HG03139 (cell line): ENCODE measurements around the gene RYR1.
"Not testable (repeated sequence)": the region's sequence is repeated elsewhere in the genome, so short reads cannot be mapped to it uniquely, and the experiment has no call there.

ENCODE experiments used
- ATAC-seq: cut with Tn5 transposase; IDR thresholded peaks from one replicate; pipeline ENCODE4 v1.9.1; 2021; ENCODE audit not compliant: unreplicated experiment

The RYR1 gene

DNA sequence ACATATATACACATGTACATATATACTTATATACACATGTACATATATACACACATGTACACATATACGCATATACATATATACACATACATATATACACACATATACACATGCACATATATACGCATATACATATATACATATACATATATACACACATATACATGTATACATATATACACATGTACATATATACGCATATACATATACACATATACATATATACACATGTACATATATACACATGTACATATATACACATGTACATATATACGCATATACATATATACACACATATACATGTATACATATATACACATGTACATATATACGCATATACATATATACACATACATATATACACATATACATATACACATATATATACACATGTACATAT, 169.4 kb downstream of the RYR1 start:
- ATAC-seq = not testable (repeated sequence)

DNA sequence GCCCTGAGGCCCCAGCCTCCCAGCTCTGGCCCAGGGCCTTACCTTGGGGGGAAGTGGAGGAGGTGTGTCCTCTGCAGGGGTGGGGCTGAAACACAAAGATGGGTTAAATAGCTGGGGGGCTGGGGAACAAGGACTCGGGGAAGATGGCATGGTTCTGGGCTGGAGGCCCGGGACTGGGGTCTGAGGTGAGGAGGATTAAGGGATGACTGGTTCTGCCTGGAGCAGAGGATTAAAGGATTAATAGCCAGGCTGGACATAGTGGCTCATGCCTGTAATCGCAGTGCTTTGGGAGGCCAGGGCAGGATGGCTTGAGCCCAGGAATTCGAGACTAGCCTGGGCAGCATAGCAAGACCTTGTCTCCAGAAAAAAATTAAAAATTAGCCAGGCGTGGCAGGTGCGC, 172.6 kb downstream of the RYR1 start:
- ATAC-seq = no peak

DNA sequence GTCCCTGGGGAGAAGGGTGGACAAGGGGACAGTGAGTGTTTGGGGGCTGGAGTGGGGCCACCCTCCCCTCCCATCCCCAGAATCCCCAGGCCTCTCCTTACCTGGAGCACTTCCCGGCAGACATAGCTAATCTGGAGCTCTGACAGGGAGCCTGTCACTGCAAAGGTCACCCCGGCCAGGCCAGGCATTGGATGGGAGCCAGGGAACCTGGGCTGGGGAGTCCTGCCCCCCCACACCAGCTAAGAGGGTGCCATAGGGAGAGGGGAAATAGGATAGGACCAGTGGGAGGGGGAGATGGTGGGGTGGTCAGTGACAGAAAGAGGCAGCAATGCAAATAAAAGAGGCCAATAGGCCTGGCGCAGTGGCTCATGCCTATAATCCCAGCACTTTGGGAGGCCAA, 180.8 kb downstream of the RYR1 start:
- no peak for ATAC-seq

DNA sequence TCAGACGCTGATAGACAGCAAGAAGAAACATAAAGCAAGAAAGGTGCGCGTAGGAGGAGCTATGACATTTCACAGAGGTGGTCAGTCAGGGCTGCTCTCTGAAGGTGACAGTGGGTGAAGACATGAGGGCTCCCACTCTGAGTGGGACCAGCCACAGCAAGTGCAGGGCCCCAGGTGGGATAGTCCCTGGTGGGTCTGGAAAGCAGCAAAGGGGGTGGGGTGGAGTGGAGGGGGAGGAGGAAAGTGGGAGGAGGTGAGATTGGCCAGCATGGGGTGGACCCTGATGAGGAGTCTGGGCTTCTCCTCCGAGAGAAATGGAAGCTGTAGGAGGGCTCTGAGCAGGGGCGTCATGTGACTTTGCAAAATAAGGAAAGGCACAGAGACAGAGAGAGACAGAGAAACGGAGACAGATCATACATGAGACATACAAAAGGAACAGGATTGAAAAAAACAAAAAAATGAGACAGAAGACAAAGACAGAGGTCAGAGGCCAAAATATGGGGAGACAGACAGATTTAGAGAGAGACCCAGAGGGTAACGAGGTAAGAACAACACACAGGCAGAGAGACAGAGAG, 181.6 kb downstream of the RYR1 start:
- ATAC-seq = no peak

DNA sequence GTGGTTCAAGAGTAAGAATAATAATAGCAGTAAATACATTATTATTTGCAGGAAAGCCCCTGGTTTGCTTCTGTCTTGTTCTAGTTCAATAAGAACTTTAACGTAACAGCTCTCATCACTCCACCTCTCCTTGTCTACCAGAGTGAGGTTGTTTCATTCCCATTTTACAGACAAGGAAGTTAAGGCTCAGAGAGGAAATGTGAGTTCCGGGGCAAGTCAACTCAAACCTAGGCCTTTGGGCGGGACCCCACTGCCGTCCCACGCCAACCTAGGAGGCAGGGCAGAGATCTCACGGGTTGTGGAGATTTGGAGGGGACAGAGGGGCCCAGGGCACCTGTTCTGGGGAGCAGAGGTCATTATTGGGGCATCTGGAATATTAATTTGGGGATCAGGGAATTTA, 182.8 kb downstream of the RYR1 start:
- ATAC-seq = no peak

DNA sequence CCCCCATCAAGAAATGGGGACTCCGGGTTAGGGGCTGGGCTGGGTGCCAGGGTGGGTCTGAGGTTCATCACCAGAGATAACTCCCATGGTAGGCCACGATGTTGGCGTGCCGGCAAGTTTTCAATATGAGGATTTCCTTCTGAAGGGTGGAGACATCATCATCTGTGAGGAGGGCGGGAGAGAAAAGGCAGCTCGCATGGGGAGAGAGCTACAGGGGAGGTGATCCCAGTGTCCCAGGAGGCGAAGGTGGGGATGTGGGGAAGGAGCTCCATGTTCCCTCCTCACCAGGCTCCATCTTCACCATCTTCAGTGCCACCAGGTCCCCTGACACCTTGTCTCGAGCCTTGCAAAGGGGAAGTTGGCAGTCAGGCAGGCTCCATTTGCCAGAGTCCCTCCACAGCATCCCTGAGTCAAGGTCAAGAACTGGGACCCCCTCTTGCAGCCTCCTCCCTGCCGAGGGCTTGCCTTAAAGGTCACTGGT, 183.8 kb downstream of the RYR1 start:
- no peak for ATAC-seq

DNA sequence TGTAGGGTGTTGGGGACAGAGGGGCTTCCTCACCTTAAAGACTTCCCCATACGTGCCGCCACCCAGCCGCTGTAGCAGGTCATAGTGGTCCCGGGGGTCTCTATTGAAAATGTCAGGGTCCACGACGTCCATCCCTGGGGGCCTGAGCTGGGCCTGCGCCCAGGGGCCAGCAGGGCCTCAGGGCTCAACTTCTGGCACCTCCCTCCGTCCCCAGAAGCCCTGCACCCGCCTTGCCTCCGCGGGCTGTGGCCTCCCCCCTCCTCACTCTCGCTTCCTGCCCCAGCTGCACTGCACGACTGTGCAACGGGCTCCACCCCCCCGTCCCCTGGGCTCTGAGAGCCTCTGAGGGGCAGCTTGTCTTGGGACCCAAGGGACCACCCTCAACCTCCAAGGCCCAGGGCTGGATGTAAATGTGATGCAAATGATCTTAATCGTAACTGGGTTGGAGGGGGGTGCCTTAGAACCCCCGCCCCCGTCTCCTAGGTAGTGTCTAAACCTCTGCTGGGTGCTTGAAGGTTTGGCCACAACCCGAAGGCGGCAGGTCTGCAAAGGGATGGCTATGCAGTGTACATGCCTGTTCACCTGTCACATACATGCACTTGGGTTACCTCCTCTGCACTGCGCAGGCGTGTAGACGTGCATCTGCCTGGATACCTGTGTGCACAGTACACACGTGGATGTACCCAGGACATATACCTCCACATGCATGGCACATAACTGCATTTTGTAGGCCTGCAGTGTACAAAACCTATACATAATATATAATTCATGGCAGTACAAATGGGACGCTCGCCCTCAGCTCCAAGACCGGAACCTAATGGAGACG, 184.5 kb downstream of the RYR1 start, which contains the start of gene MAP4K1:
Gene MAP4K1 (minus strand): TSS at position 190 of the 826 bp plus-strand sequence. CDS start 58 bp downstream, at position 132.
- ATAC-seq = peak; percentile 44

DNA sequence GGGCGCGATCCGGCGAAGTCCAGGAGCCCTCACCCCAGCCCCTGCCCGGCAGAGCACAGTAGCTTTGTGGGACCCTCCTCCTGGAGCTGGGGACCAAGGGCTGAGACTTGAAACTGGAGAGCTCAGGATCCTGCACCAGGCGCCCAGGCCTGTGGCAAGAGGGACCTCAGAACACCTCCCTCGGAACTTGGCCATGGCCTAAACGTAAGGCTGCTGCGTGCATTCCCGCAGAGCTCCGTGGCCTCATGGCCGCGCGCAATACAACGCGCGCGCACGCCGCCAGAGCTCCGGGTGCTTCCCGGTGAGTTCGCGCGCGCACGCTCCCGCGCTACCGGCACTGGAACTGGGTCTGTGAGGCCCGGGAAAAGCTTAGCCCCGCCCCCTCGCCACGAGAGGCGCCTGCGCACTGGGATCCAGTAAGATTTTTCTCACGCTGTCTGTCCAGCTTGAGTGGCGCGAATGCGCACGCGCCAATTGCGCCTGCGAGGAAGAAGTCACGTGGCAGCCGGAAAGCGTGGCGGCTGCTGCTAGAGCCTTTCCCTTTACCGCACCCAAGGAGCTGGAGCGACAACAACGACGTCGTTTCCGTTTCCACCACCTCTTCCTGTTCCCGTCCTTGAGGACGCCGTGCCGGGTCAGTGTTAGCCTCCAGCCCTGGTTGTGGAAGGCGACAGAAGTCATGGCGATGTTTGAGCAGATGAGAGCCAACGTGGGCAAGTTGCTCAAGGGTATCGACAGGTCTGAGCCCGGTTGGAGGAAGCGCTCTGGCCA, 185.3 kb downstream of the RYR1 start, which contains the start of gene EIF3K:
Gene EIF3K (plus strand): TSS at position 599 of the 771 bp plus-strand sequence. CDS start 81 bp downstream, at position 680.
- peak; percentile 48 for ATAC-seq

DNA sequence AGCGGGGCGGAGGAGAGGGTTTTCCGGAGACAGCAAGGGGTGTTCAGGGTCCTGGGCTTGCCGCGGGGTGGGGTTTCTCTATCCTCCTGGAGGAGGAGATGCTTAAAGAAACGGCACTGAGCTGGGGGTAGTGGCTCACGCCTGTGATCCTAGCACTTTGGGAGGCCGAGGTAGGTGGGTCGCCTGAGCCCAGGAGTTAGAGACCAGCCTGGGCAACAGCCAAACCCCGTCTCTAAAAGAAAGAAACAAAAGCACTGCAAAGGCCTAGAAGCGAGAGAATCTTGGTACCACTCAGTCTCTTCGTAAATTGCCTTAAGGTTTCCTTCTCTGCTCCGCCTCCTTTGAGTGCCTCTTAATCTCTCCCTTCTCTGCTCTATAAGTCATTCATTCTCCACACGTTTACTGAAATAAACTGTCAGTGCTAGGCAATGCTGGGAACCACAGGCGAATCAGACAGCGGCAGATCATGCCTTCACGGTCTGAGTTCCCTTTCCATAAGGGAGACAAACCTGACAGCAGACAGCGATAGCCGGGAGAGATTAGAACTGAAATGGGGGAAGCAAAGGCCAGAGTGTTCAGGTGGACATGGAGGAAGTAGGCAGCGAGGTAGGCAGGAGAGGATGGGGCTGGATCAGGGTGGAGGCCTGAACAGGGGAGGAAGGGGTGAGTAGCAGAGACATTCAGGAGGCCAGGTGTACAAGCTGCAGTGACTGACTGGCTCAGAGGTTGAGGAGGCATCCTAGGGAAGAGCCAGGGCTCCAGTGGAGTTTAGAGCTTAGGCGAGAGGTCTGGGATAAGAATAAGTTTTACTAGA, 186.1 kb downstream of the RYR1 start:
- ATAC-seq = no peak

DNA sequence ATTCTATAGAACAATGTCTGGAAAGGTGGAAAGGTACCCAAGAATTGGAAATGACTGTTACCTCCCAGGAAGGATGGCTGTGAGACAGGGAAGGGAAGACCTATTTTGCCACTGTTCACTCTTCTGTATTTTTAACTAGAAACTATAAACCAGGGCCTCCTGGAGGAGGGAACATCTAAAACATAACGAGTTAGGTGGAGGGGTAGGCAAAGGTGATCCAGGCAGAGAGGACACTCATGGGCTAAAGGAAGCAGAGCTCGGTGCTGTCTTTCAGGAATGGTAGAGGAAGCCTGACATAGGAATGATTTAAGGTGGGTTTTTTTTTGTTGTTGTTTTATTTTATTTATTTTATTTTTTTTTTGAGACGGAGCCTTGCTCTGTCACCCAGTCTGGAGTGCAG, 191.3 kb downstream of the RYR1 start:
- ATAC-seq = no peak

DNA sequence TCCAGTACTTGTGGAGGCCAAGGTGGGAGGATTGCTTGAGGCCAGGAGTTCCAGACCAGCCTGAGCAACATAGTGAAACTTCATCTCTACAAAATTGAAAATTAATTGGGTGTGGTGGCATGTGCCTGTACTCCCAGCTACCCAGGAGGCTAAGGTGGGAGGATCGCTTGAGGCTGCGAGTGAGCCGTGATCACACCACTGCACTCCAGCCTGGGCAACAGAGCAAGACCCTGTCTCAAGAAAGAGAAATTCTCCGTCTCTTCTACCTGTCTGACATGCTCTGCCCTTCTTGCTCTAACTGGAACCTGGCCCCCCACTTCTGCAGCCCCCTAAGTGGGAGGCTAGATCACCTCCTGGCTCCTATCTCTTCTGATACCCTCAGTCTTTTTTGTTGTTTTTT, 192.9 kb downstream of the RYR1 start:
- no peak for ATAC-seq

DNA sequence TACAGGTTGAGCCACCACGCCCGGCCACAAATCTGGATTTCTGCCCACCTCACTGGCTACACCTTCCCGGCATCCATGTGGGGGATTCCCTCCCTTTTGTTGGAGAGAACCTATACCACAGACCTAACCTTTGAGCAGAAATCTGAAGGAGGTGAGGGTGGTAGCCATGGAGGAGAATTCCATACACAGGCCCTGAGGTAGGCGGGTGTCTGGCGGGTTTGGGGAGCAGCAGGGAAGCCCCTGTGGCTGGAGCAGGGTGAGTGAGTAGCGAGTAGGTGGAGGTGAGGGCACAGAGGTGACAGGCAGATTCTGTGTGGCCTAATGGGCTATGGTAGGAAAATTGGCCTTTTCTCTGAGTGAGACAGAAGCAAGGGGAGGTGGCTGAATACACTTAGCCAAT, 196.1 kb downstream of the RYR1 start:
- ATAC-seq = no peak

DNA sequence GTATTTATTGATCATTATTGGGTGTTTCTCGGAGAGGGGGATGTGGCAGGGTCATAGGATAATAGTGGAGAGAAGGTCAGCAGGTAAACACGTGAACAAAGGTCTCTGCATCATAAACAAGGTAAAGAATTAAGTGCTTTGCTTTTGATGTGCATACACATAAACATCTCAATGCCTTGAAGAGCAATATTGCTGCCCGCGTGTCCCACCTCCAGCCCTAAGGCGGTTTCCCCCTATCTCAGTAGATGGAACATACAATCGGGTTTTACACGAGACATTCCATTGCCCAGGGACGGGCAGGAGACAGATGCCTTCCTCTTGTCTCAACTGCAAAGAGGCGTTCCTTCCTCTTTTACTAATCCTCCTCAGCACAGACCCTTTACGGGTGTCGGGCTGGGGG, 197.8 kb downstream of the RYR1 start:
- not testable (repeated sequence) for ATAC-seq

DNA sequence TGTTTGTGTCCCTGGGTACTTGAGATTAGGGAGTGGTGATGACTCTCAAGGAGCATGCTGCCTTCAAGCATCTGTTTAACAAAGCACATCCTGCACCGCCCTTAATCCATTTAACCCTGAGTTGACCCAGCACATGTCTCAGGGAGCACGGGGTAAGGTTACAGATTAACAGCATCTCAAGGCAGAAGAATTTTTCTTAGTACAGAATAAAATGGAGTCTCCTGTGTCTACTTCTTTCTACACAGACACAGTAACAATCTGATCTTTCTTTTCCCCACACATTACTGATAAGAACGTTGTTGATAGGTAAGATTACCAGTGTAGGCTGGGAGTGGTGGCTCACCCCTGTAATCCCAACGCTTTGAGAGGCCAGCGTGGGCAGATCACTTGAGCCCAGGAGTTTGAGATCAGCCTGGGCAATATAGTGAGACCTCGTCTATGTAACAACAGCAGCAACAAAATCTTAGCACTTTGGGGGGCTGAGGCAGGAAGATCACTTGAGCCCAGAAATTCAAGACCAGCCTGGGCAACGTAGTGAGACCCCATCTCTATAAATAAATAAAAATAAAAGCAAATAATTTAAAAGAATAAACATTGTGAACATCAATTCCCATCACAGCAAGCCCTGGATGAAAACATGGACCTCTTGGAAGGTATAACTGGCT, 198.5 kb downstream of the RYR1 start:
- not testable (repeated sequence) for ATAC-seq

DNA sequence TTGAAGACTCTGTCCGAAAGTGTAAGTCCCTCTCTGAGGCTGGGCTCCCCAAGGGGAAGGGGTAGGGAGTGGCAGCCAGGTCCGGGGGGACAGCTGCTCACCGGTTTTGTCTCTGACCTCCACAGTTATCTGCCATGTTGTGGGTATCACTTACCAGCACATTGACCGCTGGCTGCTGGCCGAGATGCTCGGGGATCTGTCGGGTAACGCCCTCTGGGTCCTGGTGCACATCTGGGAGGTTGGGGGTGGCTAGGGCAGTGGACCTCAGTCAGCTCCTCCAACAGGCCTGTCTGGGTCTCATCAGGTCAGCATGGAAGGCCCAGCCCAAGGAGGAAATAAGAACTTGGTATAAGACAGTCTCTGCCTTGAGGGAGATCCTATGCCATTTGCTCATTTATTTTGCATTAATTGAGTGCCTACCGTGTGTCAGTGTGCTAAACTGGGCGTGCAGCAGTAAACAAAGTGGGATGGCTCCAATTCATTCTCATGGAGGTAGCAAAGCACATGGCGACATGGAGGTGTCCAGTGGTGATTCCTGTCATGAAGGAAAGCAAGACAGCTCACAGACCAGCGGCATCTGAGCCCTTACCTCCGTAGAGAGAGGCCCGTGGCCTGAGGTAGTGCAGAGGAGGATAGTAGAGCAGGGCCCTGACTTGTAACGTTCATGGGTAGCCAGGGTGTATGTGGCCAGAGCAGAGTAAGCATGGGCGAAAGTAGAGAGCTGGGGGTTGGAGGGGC, 199.2 kb downstream of the RYR1 start:
- ATAC-seq = no peak

DNA sequence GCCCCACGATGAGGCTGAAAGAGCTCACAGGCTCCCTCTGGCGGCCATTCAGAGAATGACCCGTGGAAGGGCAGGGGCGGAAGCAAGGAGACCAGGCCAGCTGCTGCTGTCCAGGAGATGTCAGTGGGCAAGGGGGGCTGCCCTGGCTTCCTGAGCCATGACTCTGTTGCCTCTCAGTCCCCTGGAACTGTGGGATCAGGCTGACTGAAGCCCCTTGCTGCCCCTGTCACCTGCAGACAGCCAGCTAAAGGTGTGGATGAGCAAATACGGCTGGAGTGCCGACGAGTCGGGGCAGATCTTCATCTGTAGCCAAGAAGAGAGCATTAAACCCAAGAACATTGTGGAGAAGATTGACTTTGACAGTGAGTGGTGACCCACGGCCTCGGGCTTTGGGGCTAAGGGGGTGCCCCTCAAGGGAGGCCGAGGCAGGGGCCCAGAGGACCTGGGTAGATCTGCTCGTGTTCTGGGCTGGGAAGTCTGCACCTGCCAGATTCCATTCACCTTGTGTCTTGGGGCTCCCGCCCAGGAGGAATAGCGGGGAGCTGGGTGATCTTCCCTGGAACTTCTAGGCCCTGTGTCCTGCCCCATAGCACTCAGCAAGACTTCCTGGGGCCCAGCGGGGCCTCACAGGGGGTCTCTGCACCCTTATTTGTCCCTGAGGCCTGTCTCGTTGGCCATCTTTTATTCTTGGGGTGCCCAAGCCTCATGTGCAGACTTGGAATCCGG, 201.4 kb downstream of the RYR1 start:
- ATAC-seq = no peak

DNA sequence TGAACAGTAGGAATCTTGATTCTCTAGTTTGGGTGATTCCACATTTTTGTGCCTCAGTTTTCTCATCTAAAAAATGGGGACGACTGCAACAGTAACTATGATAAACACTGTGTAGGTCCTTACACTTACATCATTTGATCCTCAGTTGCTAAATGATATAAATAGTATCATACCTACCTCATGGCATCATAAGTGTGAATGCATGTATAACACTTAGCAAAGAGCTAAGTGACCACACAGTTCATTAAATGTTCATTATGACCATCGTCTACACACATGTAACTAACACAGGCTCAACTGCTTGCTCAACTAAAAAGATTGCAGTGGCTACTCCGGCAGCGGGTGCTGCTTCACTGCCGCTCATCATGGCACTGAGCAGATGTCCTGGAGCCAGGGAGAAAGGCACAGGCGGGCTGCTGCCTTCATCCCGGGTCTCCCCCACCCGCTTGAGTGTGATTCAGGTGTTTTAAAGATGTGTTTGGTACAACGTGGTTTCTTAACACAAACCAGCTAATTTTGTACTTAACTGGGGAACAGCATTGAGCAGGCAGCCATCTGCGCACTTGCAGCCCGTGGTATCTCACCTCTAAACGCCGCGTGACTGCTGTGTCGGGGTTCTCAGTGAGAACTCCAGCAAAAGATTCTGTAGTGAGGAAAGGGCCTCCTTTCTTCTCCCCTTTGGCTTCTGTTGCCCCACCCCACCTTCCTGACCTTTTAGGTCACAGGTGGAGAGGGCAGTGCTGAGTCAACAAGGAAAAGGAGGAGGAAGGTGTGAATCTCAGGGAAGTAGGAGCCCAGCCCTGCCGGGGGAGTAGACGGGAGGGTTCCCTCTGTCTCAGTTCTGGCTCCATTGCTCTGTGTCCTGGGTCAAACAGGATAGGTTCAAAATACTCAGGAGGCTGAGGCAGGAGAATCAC, 202.2 kb downstream of the RYR1 start:
- ATAC-seq = no peak
